NCI-H446 (cell line): Measurements from ENCODE around the gene TMEM175.

Source experiments
- DNase-seq, 2 experiments: peaks; one replicate each; lab custom pipeline; 2025; lab: John Stamatoyannopoulos, UW

TMEM175 gene

DNA sequence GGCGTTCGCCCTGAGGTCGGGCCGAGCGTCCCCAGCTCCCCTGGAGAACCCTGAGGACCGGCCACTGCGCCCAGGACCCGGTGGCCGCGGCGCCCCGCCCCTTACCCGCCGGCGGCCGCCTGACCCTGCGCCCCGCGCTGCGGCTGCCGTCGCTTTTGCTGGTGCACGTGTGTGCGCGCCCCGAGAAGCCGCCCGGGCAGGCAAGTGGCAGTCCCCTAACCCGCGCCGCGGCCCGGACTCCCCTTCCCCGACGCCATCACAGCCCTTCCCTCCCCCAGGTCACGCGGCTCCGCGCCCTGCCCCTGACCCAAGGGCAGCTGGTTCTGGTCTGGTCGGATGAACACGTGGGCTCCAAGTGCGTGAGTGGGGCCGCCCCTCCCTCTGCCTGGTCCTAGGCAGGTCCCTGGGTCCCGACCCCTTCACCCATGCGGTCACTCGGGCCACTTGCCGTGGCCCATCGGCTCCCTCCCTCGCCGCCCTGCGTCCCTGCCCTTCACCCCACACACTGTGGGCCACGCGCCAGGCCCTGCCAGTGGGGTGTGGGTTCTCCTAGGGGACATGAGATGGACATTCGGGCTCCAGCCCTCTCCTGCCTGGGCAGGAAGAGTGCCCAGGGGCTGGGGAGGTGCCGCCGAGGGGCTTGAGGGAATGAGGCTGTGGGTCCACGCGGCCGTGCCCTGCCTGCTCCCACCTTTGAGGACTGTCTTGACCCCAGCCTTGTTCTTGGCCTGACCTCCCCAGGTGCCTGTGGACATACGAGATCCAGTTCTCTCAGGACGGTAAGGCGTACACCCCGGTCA is 71.2 kb downstream of the TMEM175 start:
- no peak for DNase-seq

GRCh38 chr4:1004071-1004418 is 71.8 kb downstream of the TMEM175 start:
- no peak for DNase-seq

GRCh38 chr4:1004557-1005485 is 72.6 kb downstream of the TMEM175 start:
- peak in 1 of 2 experiments; percentile 5 for DNase-seq

- DNase-seq: no peak
Measured at GRCh38 chr4:1006856-1007255, 74.6 kb downstream of the TMEM175 start.
